HG02571 (cell line): ENCODE measurements around the gene EYA3.
"Not testable (repeated sequence)": the region's sequence is repeated elsewhere in the genome, so short reads cannot be mapped to it uniquely, and the experiment has no call there.

ENCODE experiments used
- ATAC-seq: cut with Tn5 transposase; IDR thresholded peaks from one replicate; pipeline ENCODE4 v1.9.1; 2021; ENCODE audit warnings: mild to moderate bottlenecking, moderate library complexity; ENCODE audit not compliant: unreplicated experiment

The EYA3 gene

DNA sequence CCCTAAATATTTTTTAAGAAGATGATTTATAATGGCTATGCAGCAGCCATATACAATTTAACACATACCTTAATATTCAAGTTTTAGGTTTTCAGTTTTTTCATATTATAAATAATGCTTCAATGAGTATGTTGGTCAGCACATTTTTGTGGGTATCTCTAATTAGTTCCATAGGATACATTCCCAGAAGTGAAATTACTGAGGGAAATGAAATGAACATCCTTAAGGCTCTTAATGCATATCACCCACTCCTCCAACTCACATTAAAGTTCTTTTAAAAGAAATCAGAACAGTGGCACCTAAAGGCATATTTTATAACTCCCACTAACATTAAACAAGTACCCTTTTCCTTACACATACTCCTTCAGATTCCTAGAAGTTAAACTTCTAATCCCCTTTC is 56.1 kb downstream of the EYA3 start:
- ATAC-seq, result no peak

DNA sequence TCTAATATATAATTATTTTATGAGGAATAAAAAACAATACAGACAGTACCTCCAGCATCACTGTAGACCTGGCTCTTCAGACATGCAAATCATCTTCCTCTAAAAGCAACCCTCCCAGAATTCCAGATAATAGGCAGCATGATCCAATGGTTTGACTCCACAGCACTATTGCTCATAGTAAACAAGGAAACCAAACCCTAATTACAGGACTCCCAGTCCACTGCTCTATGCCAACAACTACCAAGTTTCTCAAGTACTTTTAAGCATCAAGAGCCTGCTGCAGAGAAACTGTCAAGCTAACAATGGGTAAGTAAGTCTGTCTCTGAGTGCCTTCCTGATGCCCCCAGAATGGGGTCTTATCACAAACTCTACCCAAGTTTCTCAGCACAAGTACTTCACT is 57.2 kb downstream of the EYA3 start:
- no peak for ATAC-seq

GRCh38 chr1:28028873-28029654 is 59.3 kb downstream of the EYA3 start:
- ATAC-seq, result no peak

- ATAC-seq, result no peak
Observed at GRCh38 chr1:28027660-28028059, 60.8 kb downstream of the EYA3 start.

- no peak for ATAC-seq
Observed at GRCh38 chr1:28027238-28027637, 61.2 kb downstream of the EYA3 start.

GRCh38 chr1:28026329-28026728 is 62.1 kb downstream of the EYA3 start:
- ATAC-seq, result no peak

DNA sequence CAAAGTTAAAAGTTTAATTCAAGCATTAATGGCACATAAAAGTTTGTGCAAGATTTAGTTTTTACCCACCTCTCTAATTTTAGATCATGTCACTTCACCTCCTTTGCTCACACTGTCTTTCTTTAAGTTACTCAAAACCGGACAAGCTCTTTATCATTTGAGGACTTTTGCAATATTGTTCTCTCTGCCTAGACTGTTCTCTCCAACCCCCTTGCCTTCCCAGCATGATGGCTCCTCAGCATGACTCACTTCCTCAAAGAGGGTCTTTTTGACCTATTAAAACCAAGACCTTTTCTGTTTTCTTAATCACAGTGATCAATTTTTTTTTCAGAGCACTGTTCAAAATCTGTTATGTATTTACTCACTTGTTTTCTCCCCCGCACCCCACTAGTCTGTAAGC is 67.3 kb downstream of the EYA3 start:
- ATAC-seq, result no peak

GRCh38 chr1:28010969-28011368 is 77.4 kb downstream of the EYA3 start:
- ATAC-seq, result no peak

GRCh38 chr1:28003117-28003516 is 85.3 kb downstream of the EYA3 start:
- not testable (repeated sequence) for ATAC-seq

DNA sequence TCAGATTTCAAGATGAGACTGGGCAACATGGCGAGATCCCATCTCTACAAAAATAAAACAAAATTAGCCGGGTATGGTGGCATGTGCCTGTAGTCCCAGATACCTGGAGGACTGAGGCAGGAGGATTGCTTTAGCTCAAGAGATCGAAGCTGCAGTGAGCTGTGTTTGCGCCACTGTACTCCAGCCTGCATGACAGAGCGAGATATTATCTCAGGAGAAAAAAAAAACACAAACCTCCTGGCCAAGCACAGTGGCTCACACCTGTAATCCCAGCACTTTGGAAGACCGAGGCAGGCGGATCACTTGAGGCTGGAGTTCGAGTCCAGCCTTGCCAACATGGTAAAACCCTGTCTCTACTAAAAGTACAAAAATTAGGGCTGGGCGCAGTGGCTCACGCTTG is 85.8 kb downstream of the EYA3 start:
- ATAC-seq, result no peak

GRCh38 chr1:27999055-27999454 is 89.4 kb downstream of the EYA3 start:
- ATAC-seq, result no peak

DNA sequence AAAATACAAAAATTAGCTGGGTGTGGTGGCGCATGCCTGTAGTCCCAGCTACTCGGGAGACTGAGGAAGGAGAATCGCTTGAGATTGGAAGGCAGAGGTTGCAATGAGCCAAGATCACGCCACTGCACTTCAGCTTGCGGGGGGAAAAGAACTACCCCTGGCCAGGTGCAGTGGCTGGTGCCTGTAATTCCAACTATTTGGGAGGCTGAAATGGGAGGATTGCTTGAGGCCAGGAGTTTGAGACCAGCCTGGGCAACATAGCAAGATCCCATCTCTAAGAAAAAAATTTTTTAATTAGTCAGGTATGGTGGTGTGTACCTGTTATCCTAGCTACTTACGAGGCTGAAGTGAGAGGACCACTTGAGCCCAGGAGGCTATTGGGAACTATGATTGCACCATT is 93.9 kb downstream of the EYA3 start:
- not testable (repeated sequence) for ATAC-seq

DNA sequence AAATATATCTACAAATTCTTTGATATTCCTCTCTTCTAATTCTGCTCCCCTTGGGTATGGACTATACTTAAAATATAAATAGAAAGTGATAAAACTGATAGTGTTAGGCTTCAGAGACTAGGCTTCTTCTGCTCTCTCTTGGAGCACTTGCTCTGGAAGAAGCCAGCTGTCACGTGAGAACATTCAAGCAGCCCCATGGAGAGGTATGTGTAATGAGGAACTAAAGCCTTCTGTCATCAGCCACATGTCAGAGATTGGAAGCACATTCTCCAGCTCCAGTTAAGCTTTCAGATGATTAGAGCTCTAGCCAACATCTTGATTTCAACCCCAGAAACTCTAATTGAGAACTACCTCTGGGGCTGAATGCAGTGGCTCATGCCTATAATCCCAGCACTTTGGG is 94.3 kb downstream of the EYA3 start:
- ATAC-seq, result no peak

- no peak for ATAC-seq
Observed at GRCh38 chr1:27993241-27993640, 95.2 kb downstream of the EYA3 start.

DNA sequence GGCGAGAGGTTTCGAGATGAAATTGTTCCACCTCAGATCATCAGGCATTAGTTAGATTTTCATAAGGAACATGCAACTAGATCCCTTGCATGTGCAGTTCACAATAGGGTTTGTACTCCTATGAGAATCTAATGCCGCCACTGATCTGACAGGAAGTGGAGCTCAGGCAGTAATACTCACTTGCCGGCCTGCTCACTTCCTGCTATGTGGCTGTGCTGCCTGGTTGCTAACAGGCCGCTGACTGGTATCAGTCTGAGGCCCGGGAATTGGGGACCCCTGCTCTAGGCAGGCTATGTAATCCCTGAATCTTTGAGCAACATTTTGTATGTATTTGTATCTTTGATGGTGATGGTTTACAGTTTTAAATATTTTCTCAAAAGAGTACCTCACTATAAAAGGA is 96.1 kb downstream of the EYA3 start:
- no peak for ATAC-seq

DNA sequence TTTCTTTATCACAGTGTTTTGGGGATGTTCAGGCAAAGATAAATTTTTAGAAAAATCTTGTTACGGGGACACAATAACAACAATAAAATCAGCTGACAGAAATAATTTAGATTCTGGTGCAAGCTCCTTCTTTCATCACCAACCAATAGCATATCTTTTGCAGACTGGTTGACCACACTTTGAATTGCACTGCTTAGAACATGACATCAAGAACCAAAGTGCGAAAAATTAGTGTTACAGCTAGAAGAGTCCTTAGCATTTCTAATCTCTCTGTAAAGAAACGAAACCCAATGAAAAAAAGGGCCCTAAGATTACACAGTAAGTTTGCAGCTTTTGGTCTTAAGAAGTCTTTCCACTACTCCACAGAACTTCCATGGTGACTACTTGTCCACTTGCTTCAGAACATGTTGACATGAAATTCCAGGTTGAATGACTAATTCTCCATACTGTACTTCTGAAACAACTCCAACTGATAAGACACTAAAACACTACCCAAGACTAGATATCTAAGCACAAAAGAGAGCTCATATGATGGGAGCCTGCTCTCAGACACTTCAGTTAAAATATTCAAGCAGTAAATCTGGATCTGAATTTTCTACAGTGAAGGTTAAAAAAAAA is 97.4 kb downstream of the EYA3 start:
- ATAC-seq, result no peak

- no peak for ATAC-seq
Observed at GRCh38 chr1:27981145-27981544, 107.3 kb downstream of the EYA3 start.

DNA sequence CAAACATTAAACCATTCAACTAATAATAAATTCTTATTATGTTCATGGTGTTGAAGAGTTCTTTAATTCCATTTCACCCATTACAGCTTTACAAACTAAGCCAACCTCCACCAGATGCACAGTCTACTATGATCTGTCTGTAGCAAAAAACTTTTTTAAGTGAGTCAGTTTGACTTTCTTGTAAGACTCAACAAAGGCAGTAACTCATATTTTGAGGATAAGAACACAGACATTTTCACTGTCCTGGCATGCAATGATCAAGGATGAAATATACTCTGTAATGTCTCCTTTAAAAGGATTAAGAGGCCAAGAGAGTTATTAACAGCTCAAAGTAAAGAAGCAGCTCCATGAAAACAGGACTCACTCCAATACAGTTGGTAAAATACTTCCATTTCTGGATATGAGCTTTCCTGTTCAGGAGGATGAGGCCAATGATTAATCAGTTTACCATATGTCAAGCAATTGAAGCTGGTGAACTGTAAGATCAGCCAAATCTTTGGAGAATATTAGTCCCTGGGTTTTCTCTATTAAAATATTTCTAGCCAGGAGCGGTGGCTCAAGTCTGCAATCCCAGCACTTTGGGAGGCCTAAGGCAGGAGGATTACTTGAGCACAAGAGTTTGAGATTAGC is 108.1 kb downstream of the EYA3 start:
- ATAC-seq, result no peak

DNA sequence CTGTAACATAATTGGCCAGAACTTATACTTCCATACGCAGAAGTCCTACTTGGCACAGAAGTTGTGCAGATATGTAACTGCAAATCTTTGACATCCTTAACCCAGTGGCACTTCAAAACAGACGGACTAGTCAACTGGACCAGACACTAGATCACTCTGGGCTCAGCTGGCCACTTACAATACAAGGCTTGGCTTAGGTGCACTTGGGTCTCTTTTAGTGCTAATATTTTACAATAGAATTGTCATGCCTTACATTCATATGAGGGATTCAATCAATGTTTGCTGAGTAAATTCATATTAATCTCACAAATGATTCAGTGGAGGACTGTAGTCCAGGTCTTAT is 108.6 kb downstream of the EYA3 start:
- no peak for ATAC-seq

DNA sequence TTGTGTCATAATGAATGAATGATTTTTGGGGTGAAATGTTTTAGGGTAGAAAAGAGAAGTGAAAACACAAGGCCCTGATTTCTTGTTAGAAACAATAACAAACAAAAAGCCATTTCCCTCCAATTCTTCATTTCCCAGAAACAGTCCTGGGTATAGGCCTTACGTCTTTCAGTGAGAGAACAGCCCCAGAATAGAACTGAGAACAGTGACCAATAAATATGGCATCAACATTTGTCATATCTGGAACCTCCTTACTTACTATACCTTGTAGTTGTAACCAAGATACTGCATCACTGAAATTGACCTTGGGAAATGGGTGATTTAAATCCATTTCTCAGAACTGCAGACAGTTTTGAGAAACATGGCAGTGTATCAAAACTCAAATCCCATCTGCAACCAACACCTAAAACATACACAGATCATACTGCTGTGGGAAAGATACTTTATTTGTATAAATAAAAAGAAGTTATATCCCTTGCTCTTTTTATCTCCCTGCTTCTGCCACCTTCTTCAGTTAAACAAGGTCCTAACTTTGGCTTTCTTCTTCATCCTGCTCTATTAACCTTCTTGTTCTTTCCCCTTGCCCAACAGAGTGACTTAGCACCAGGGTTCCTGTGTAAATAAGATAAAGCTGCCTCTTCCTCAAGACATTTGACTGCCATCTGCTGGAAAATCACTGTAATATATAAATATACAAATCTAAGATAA is 109.1 kb downstream of the EYA3 start:
- no peak for ATAC-seq

GRCh38 chr1:27974417-27974781 is 114.0 kb downstream of the EYA3 start:
- no peak for ATAC-seq
